Osteocyte (in vitro differentiated cells): Measurements from ENCODE around the gene DDB1. TPM values are rescaled to one million over a fixed set of nuclear protein-coding genes. Genes with fewer than 3 reads are reported as not detected.

Experiments
- DNase-seq: peaks from one replicate; pipeline ENCODE4 v3.0.0; 2021; ENCODE audit warnings: mixed read lengths; ENCODE audit not compliant: unreplicated experiment; ENCODE audit errors: extremely low spot score
- H3K27ac Mint-ChIP-seq: one replicate; pipeline ENCODE4 v1.8.0; 2021; ENCODE audit warnings: mild to moderate bottlenecking, mixed read lengths; ENCODE audit not compliant: unreplicated experiment
- H3K27me3 Mint-ChIP-seq: one replicate; pipeline ENCODE4 v1.8.0; 2021; ENCODE audit warnings: mixed read lengths; ENCODE audit not compliant: unreplicated experiment
- H3K36me3 Mint-ChIP-seq: one replicate; pipeline ENCODE4 v1.8.0; 2021; ENCODE audit warnings: mixed read lengths; ENCODE audit not compliant: unreplicated experiment
- H3K4me1 Mint-ChIP-seq: one replicate; pipeline ENCODE4 v1.8.0; 2021; ENCODE audit warnings: mixed read lengths; ENCODE audit not compliant: unreplicated experiment
- H3K4me3 Mint-ChIP-seq: one replicate; pipeline ENCODE4 v1.8.0; 2021; ENCODE audit warnings: mild to moderate bottlenecking, moderate library complexity, mixed read lengths; ENCODE audit not compliant: unreplicated experiment
- H3K9me3 Mint-ChIP-seq: one replicate; pipeline ENCODE4 v1.8.0; 2021; ENCODE audit warnings: mixed read lengths; ENCODE audit not compliant: unreplicated experiment
- CTCF ChIP-seq: fragments of 200-600 bp; sonication (generic); IDR thresholded peaks from 2 replicates; pipeline ENCODE4 v1.5.0; 2021; ENCODE audit warnings: antibody characterized with exemption, mild to moderate bottlenecking, moderate library complexity
- total RNA-seq: library from RNA; stranded (reverse); gene quantifications from 2 replicates; pipeline ENCODE4 v1.2.1, GENCODE V29; 2021

DDB1 gene
- total RNA-seq, 1 donor from 2014 or later, result 266 TPM

DNA sequence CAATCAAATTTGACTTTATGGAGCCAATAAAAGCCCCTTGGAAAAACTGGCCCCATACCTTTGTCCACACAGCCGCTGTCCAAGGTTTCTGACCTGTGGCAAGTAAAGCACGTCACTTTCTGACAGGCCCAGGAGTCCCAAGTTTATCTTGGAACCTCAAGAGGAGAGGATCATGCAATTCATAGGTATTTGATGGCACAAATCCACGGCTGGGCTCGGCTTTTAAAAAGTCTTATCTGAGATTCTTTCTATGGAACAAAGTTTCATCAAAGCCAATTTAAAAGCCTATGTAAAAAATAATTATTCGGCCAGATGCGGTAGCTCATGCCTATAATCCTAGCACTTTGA, 42.8 kb upstream of the DDB1 start:
- no peak overlapping the region for H3K4me3 Mint-ChIP-seq
- no peak for TF ChIP-seq CTCF
- H3K27ac Mint-ChIP-seq, result no peak overlapping the region
- DNase-seq, result no peak
- no peaks in the 10 kb centered on the region for H3K9me3 Mint-ChIP-seq
- no peaks in the 10 kb centered on the region for H3K27me3 Mint-ChIP-seq
- H3K36me3 Mint-ChIP-seq, result peaks cover 11% of the 10 kb centered on the region
- H3K4me1 Mint-ChIP-seq, result peaks cover 22% of the 10 kb centered on the region

- TF ChIP-seq CTCF, result no peak
- Mint-ChIP-seq H3K4me3 (no peak overlapping the region), H3K27ac (no peak overlapping the region), H3K9me3 (no peaks in the 10 kb centered on the region), H3K27me3 (no peaks in the 10 kb centered on the region), H3K4me1 (peaks cover 2% of the 10 kb centered on the region), H3K36me3 (peaks cover 28% of the 10 kb centered on the region)
- DNase-seq, result no peak
Observed at GRCh38 chr11:61372659-61373420, 39.9 kb upstream of the DDB1 start.

- H3K4me1 Mint-ChIP-seq, result peaks cover 12% of the 10 kb centered on the region
- DNase-seq, result no peak
- no peaks in the 10 kb centered on the region for H3K27me3 Mint-ChIP-seq
- no peak for TF ChIP-seq CTCF
- no peaks in the 10 kb centered on the region for H3K9me3 Mint-ChIP-seq
- peaks cover 31% of the 10 kb centered on the region for H3K36me3 Mint-ChIP-seq
- no peak overlapping the region for H3K4me3 Mint-ChIP-seq
- H3K27ac Mint-ChIP-seq, result no peak overlapping the region
Observed at GRCh38 chr11:61370349-61371005, 37.6 kb upstream of the DDB1 start.

DNA sequence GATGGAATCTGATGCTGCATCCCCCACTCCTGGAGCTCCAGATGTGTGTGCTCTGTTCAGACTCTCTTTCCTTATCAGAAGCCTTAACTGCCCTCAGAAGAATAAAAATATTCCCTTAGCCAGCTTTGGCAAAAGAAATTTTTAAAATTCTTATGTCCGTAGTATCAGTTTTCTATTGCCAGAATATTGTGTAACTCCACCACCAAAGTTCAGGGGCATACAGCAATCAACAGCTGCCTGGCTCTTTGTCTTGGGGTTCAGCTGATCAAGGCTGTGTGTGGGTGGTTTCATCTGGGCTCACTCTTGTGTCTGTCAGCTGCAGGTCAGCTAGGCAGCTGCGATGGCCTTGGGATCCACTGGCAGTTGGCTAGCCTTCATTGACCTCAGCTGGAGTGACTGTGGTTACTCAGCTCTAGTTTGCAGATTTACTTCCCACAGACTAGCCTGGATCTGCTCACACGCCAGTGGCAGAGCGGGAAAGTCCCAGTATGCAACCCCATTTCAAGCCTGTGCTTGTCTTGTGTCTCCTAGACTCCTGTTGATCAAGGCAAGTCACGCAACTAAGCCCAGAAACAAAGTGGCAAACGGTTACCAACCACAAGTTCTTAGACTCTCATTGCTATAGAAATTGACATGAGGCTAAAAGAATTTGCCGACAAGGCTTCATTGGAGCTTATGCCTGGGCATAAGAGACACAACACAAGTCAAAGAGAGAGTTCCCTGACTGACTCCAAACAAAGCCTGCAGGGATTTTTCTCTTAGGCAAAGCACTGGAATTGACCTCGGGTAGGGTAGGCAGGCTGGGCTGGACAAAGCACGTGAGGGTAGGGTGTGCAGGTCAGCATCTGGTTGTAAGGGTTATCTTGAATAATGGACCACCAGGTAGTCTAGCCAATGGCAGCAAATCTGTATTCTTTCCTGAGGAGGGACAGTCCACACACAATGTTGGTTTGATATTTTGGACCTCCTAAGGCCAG, 36.8 kb upstream of the DDB1 start:
- Mint-ChIP-seq H3K27me3 (no peaks in the 10 kb centered on the region), H3K4me3 (no peak overlapping the region), H3K27ac (peak overlapping the region; percentile 45), H3K36me3 (peaks cover 30% of the 10 kb centered on the region), H3K4me1 (peaks cover 13% of the 10 kb centered on the region), H3K9me3 (no peaks in the 10 kb centered on the region)
- no peak for TF ChIP-seq CTCF
- DNase-seq, result no peak
